ENCODE data around the gene NINJ2. TPM values are rescaled to one million over a fixed set of nuclear protein-coding genes. Genes with fewer than 3 reads are reported as not detected.

The NINJ2 gene
- total and polyA plus RNA-seq, 10 of the 15 experiments (the other 5 are each of a cell fraction or from before 2014, with no cell fraction given) = 8.9 to 51.6 (median 21.3) TPM

DNA sequence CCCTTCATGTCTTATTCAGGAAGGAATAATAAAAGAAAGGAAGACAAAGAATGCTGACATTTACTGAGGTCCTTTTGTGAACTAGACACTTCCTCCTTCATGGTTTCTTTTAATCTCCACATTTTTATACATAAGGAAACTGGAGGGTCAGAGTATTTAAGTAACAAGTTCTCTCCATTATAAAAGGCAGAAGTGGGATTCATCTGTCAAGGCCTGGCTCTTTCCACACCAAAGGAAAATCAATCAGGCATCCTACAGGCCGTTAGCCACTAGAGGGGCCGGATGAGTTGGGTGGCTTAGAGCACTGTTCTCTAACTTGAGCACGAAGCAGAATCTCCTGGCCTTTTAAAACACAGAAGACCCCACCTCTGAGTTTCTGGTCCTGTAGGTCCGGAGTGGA is 36.8 kb upstream of the NINJ2 start:
- Histone ChIP-seq H3K4me3 (no peak overlapping the region), H3K79me2 (ENCODE audit: control insufficient read depth, insufficient read depth, low read length) (no peaks in the 10 kb centered on the region), H3K4me1 (ENCODE audit: control insufficient read depth, insufficient read depth, low read length) (peaks cover 10% of the 10 kb centered on the region), H3K9ac (ENCODE audit: control insufficient read depth, insufficient read depth, low read length) (no peak overlapping the region), H3K4me2 (ENCODE audit: control insufficient read depth, insufficient read depth) (no peak overlapping the region), H3K27me3 (replicated peaks in 1 of 2; ENCODE audit: control insufficient read depth in 2 of 2, insufficient read depth in 2 of 2, low read length in 1 of 2) (no peaks in the 10 kb centered on the region), H4K20me1 (ENCODE audit: control insufficient read depth, insufficient read depth) (no peaks in the 10 kb centered on the region), H2AFZ (ENCODE audit: control insufficient read depth, low read depth, low read length) (no peak overlapping the region), H3K36me3 (ENCODE audit: control insufficient read depth in 2 of 2, insufficient read depth in 2 of 2, low read length in 1 of 2) (no peaks in the 10 kb centered on the region), H3K27ac (ENCODE audit: control insufficient read depth, insufficient read depth) (no peak overlapping the region), H3K9me3 (replicated peaks; ENCODE audit: control insufficient read depth, insufficient read depth, low read length) (peaks cover 8% of the 10 kb centered on the region)
- BruUV-seq (replicated peaks) = no TSS peak
- DNase-seq (ENCODE audit: low read depth, low spot score) = no peak
- ChIA-PET POLR2A (interaction anchor here (0.6 to 0.9 kb wide), 2 partner anchors 11 to 37 kb away, joined by 4 to 5 read pairs; no protein-coding TSS in a partner anchor), SMC1A (ENCODE audit: uncharacterized antibody, unreplicated experiment) (interaction anchor here (0.6 to 2.0 kb wide), 3 partner anchors 11 to 37 kb away, joined by 3 to 9 read pairs (median 3); no protein-coding TSS in a partner anchor), CTCF (interaction anchor here (1.0 to 1.3 kb wide), 2 partner anchors 10 to 115 kb away, joined by 3 to 4 read pairs; no protein-coding TSS in a partner anchor), RAD21 (ENCODE audit: unreplicated experiment) (no interaction called here)
- intact Hi-C loops (cut with micrococcal nuclease; ENCODE audit: unreplicated experiment) = no loop called here
- ATAC-seq = no peak
- no peak for FAIRE-seq
- no peak for TF ChIP-seq CBX3 (IDR thresholded peaks at IDR 0.05; ENCODE audit: borderline replicate concordance, low read depth)
- TF ChIP-seq SREBF1 (IDR thresholded peaks at IDR 0.05; ENCODE audit: low read length) = no peak
- TF ChIP-seq BCLAF1 (IDR thresholded peaks at IDR 0.05) = no peak
- no peak for TF ChIP-seq MEF2A (IDR thresholded peaks at IDR 0.05; ENCODE audit: insufficient read depth, low read depth, low read length)
- TF ChIP-seq NR2C1 (IDR thresholded peaks at IDR 0.05) = no peak
- TF ChIP-seq RFX5 (IDR thresholded peaks at IDR 0.05; ENCODE audit: low read depth, low read length) = no peak
- no peak for TF ChIP-seq IRF5 (IDR thresholded peaks at IDR 0.05; ENCODE audit: borderline replicate concordance)
- TF ChIP-seq CREM (IDR thresholded peaks at IDR 0.05; ENCODE audit: low read depth) = no peak
- 72% methylated on average over 4 of the region's 4 CpGs for WGBS (ENCODE audit: insufficient coverage, insufficient replicate concordance, low lambda C conversion rate, missing lambda C conversion rate)
- in situ Hi-C loops (cut with MboI) = no loop called here

Measured in GM12878 (cell line).